Measurements from ENCODE around the gene FAM3C. TPM values are rescaled to one million over a fixed set of nuclear protein-coding genes. Genes with fewer than 3 reads are reported as not detected.

Gene FAM3C
- total RNA-seq, 1 experiment from 2014 or later = 322 TPM

GRCh38 chr7:121307021-121307574, 89.0 kb downstream of the FAM3C start:
- H3K4me2 ChIP-seq (ENCODE audit: low read length) = no peak overlapping the region
- CTCF ChIA-PET = no interaction called here

More at GRCh38 chr7:121307021-121307574, 89.0 kb downstream of the FAM3C start:
- intact Hi-C loops (cut with micrococcal nuclease) = no loop called here
- Histone ChIP-seq H2AFZ (ENCODE audit: low read depth, low read length, poor library complexity, severe bottlenecking) (no peak overlapping the region), H3K4me1 (ENCODE audit: control insufficient read depth in 1 of 2, insufficient read depth in 2 of 2, low read length in 2 of 2) (peaks cover 35 to 58% of the 10 kb centered on the region in 2 experiments), H4K20me1 (ENCODE audit: insufficient read depth) (no peaks in the 10 kb centered on the region), H3K4me3 (replicated peaks in 1 of 2; ENCODE audit: low read depth in 1 of 2, low read length in 2 of 2) (no peak overlapping the region), H3K9ac (ENCODE audit: low read length) (0 out of 2 replicates have a peak overlapping the region, but pooled peaks have one; percentile 5), H3K36me3 (ENCODE audit: control insufficient read depth in 1 of 2, insufficient read depth in 2 of 2, low read length in 2 of 2) (peaks cover 0 to 21% of the 10 kb centered on the region in 2 experiments; a peak in 2 of 4 replicates), H3K9me2 (ENCODE audit: insufficient read depth) (no peaks in the 10 kb centered on the region), H3K27me3 (ENCODE audit: insufficient read depth, low read length) (no peaks in the 10 kb centered on the region), H3K27ac (ENCODE audit: low read depth, low read length) (no peak overlapping the region), H3K79me2 (ENCODE audit: insufficient read depth, low read length) (no peaks in the 10 kb centered on the region), H3K9me3 (ENCODE audit: control insufficient read depth in 1 of 2, insufficient read depth in 1 of 2, low read depth in 1 of 2, low read length in 2 of 2) (peaks cover 0 to 9% of the 10 kb centered on the region in 2 experiments; a peak in 1 of 4 replicates)
- ATAC-seq = no peak
- TF ChIP-seq CTCF (IDR thresholded peaks at IDR 0.05 in 2 of 3, conservative IDR thresholded peaks at IDR 0.05 in 1 of 3; ENCODE audit: borderline replicate concordance in 1 of 3, insufficient read depth in 1 of 3, low read depth in 2 of 3, low read length in 2 of 3) (no peak), ATF3 (IDR thresholded peaks at IDR 0.05) (no peak), EGR1 (IDR thresholded peaks at IDR 0.05; ENCODE audit: low read depth) (no peak), CBX3 (IDR thresholded peaks at IDR 0.05; ENCODE audit: low read depth) (no peak; the same call in 1 of the 2 replicates), EZH2phosphoT487 (IDR thresholded peaks at IDR 0.05; ENCODE audit: borderline replicate concordance) (no peak), REST (IDR thresholded peaks at IDR 0.05; ENCODE audit: low read depth) (no peak), EZH2 (IDR thresholded peaks at IDR 0.05) (no peak), MAX (IDR thresholded peaks at IDR 0.05) (no peak), FOSL1 (IDR thresholded peaks at IDR 0.05; ENCODE audit: low read depth) (no peak)
- RAD21 ChIA-PET (ENCODE audit: low non-redundant PET in 1 of 2, low total read pairs in 2 of 2, uncharacterized antibody in 2 of 2, unreplicated experiment in 2 of 2) = no interaction called here
- BruUV-seq (replicated peaks) = no TSS peak
- POLR2A ChIA-PET = no interaction called here
- DNase-seq (ENCODE audit: low read depth, low spot score) = no peak
